BE2C (cell line): ENCODE data around the gene ORM1.

ENCODE experiments used
- DNase-seq: peaks from one replicate; pipeline ENCODE4 v3.0.0-alpha.2; 2020
- H3K27me3 ChIP-seq: fragments of 250-450 bp; sonication (Bioruptor Pico); 2 replicates; pipeline ENCODE4 v1.5.1; 2020; ENCODE audit warnings: mild to moderate bottlenecking
- H3K36me3 ChIP-seq: fragments of 250-450 bp; sonication (Bioruptor Pico); 2 replicates; pipeline ENCODE4 v1.5.1; 2020; ENCODE audit warnings: mild to moderate bottlenecking
- H3K4me1 ChIP-seq: fragments of 250-450 bp; sonication (Bioruptor Pico); 2 replicates; pipeline ENCODE4 v1.5.1; 2020
- H3K4me3 ChIP-seq: 2 replicates; pipeline ENCODE4 v1.5.1; 2011; ENCODE audit warnings: low read depth, low read length
- H3K9me3 ChIP-seq: fragments of 250-450 bp; sonication (Bioruptor Pico); 2 replicates; pipeline ENCODE4 v1.5.1; 2020
- TF ChIP-seq, protein P1 (sequence below): IDR thresholded peaks from 2 replicates; pipeline ENCODE4 v1.5.1; 2012; ENCODE audit warnings: mild to moderate bottlenecking, low read depth, low read length

ORM1 gene

DNA sequence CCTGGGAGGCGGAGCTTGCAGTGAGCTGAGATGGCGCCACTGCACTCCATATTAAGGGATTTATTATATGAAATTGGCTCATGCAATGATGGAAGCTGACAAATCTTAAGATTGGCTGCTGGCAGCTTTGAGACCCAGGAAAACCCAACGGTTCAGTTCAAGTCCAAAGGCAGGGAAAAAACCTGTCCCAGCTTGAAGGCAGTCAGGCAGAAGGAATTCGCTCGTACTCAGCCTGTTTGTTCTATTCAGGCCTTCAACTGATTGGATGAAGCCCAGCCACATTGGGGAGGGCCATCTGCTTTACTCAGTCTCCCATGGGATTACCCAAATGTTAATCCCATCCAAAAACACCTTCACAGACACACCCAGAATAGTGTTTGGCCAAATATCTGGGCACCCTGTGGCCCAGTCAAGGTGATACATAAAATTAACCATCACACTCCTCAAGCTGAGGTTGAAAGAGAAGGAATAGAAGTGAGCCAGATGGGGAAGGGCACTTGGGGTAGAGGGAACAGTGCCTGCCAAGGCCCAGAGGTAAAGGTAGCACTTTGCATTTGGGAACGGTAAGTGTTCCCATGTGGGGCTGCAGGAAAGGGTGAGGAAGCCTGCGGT is 8.5 kb upstream of the ORM1 start:
- Histone ChIP-seq H3K36me3 (no peaks in the 10 kb centered on the region), H3K4me1 (no peaks in the 10 kb centered on the region), H3K27me3 (no peaks in the 10 kb centered on the region), H3K9me3 (no peaks in the 10 kb centered on the region), H3K4me3 (no peak overlapping the region)
- no peak for DNase-seq
- TF ChIP-seq, protein P1, sequence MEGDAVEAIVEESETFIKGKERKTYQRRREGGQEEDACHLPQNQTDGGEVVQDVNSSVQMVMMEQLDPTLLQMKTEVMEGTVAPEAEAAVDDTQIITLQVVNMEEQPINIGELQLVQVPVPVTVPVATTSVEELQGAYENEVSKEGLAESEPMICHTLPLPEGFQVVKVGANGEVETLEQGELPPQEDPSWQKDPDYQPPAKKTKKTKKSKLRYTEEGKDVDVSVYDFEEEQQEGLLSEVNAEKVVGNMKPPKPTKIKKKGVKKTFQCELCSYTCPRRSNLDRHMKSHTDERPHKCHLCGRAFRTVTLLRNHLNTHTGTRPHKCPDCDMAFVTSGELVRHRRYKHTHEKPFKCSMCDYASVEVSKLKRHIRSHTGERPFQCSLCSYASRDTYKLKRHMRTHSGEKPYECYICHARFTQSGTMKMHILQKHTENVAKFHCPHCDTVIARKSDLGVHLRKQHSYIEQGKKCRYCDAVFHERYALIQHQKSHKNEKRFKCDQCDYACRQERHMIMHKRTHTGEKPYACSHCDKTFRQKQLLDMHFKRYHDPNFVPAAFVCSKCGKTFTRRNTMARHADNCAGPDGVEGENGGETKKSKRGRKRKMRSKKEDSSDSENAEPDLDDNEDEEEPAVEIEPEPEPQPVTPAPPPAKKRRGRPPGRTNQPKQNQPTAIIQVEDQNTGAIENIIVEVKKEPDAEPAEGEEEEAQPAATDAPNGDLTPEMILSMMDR, result no peak

DNA sequence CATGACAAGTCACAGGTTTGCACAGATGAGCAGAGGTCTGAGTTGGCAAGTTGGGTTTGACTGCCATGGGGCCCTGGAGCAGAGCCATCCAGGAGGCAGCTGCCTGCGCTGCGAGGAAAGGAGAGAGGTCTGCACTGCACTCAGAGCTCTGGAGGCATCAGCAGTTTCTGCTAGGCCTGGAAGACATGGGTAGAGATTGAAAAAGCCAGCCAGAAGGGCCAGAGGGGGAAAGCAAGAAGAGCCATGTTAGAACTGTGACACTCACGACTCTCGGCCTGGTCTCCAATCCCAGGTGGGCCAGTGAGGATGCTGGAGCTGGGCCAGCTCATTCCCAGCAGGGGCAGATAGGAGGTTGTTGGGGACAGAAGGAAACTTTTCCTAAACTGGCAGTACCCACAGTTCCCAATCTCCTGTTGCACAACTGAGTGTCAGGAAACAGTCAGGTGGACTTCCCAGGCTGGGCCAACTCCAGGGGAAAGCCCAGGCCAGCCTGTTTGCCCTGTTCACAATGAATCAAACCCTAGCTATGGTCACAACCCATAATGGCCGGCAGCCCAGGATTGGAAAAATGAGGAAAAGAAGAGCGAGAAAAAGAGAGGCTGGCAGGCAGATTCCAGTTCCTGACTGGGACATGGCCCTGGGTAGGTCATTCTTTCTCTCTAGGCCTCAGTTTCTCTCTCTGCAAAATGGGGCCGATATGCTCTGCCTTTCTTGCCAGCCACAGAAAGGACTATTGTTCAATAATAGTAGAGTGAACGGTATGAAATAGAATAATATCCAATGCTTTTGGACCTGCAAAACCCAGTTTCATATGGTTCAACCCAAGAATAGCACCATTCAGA is 7.8 kb upstream of the ORM1 start:
- H3K4me3 ChIP-seq, result no peak overlapping the region
- TF ChIP-seq, protein P1, result no peak

DNA sequence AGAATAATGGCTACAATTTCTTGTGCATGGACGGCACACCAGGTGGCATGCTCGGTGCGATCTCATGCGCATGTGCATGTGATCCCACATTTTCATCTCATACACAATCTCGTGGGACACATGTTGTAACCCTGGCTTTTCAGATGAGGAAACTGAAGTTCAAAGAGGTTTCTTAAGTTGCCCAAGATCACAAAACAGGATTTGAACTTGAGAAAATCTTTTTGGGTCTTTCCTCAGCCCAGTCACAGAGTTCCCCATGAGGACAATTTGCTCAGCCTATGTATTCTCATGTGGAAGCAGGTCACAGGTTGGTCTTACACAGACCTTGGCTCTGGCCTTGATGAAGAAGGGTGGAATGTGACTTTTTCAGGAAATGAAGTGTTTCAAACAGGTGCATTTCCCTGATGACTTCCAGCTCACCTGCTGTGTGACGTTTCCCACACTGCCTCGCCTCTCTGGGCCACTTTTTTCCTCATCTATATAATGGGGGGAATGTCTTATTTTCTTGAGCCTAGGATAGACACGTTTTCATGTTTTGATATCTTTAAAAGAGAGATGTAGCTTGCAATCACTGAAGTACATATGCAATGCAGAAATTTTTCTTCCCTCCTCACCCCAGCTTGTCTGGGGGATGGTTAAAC is 7.1 kb upstream of the ORM1 start:
- TF ChIP-seq, protein P1, result no peak
- Histone ChIP-seq H3K4me3 (no peak overlapping the region), H3K4me1 (no peaks in the 10 kb centered on the region), H3K9me3 (no peaks in the 10 kb centered on the region), H3K36me3 (no peaks in the 10 kb centered on the region), H3K27me3 (no peaks in the 10 kb centered on the region)
- no peak for DNase-seq

More for the DNA sequence above, 7.8 kb upstream of the ORM1 start:
- Histone ChIP-seq H3K4me1 (no peaks in the 10 kb centered on the region), H3K27me3 (no peaks in the 10 kb centered on the region), H3K9me3 (no peaks in the 10 kb centered on the region), H3K36me3 (no peaks in the 10 kb centered on the region)
- no peak for DNase-seq

DNA sequence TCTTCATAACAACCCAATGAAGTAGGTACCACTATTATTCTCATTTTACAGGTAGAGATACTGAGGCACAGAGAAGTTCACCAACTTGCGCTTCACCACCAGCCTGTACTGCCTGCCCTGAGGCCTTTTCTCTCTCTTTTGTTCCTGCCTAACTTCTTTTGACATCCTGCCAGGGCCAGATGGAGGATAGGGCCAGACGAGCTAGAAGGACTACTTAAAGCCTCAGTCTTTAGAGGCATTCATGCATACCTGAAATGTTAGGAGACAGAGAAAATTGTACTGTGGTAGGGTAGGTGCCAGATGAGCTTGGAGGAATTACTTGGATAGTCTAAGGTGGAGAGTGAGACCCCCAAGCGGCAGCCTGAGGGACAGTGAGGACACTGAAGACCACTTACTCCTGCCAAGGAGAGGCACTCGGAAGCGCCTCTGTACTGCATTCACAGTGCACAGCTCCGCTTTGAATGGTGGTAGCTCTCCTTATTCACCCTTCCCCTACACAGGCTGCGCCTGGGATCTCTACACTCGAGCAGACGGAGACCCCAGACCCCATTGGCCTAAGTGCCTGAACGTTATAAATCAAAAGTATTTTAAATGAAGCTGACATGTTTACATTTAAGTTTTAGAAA is 6.2 kb upstream of the ORM1 start:
- Histone ChIP-seq H3K9me3 (no peaks in the 10 kb centered on the region), H3K4me3 (no peak overlapping the region), H3K36me3 (no peaks in the 10 kb centered on the region), H3K4me1 (no peaks in the 10 kb centered on the region), H3K27me3 (no peaks in the 10 kb centered on the region)
- TF ChIP-seq, protein P1, result no peak
- no peak for DNase-seq

DNA sequence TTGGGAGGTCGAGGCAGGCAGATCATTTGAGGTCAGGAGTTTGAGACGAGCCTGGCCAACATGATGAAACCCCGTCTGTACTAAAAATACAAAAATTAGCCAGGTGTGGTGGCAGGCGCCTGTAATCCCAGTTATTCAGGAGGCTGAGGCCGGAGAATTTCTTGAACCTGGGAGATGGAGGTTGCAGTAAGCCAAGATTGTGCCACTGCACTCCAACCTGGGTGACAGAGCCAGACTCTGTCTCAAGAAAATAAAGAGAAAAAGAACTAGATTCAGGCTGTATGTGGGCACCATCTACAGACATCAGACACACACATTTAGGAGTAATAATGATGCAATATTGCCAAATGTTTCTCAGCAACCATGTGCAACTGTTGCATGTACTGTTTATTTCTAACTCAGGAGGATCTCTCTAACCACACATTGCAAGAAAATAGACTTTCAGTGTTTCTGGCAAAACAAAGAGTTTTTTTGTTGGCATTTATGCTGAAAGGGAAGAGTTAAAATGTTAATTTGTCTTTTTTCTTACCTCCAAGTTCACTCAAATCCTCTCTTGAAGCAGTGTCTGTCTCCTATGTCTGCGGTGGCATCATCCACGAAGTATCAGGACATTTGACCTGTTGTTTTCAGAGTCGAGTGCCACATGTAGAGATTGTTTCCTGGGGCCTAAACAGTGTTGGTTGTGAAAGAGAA is 5.1 kb upstream of the ORM1 start:
- Histone ChIP-seq H3K36me3 (no peaks in the 10 kb centered on the region), H3K9me3 (no peaks in the 10 kb centered on the region), H3K4me1 (no peaks in the 10 kb centered on the region), H3K4me3 (no peak overlapping the region), H3K27me3 (no peaks in the 10 kb centered on the region)
- TF ChIP-seq, protein P1, result no peak
- DNase-seq, result no peak
